ENCODE measurements around the gene MAGEB17.

MAGEB17 gene

DNA sequence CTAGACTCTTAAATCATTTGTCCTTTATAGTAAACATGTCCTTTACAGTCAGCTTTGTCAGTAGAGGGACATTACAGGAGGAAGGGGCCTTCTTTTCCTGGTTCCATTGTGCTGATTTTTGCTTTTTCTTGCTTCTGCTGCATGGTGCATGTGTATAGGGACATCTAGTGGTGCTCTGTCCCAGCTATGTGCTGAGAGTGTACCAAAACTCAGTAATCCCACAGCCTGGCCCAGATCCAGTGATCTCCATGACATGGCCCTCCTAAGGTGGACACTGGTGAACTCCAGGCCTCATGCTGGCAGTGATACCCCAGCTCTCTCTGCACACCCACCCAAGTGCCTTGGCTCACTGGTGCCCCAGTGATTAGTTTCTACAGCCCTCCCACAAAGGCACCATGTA is 45.2 kb downstream of the MAGEB17 start:
- no peak for DNase-seq

DNA sequence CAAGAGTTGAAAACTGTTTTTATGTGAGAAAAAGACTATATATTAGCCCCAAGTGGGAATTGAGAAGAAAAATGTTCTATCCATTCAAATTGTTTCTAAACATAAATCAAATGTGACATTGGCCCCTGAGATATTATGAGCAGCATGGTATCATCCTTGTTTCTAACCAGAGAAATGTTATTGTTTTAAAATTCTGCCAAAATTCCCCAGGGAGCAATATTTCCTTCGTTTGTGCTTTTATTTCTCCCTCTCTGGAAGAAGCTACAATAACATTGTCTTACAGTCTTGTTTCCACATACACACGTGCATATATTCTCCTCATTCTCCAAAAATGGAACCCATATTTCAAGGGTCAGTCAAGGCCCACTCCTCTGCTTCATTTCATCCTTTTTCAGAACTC is 46.7 kb downstream of the MAGEB17 start:
- DNase-seq: no peak

DNA sequence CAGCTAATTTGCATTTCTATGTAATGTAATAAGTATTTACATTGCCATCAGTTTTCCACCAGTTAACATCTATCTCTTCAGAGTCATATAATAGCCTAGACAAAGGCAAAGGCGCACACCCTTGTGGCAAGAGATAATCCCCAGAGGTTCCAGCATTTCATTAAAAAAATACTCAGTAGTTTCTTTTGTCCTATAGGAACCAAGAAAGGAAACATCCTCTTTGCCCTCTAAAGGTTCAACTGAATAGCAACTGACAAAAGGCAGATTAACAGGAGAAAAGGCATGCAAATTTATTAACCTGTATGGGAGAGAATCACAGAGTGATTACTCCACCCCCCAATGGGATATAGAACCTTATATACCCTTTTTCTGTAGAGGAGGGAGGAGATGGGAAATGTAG is 48.4 kb downstream of the MAGEB17 start:
- no peak for DNase-seq

All from NCI-H510A (cell line).